B cell (primary cell): ENCODE results near the gene DYNLT2B.

Experiments
- CTCF ChIP-seq: fragments of 200-600 bp; IDR thresholded peaks from one replicate; pipeline ENCODE4 v1.8.0; 2022; ENCODE audit warnings: antibody characterized with exemption, mild to moderate bottlenecking
- EZH2 ChIP-seq: IDR thresholded peaks from 2 replicates; pipeline ENCODE4 v1.6.1; 2012; ENCODE audit warnings: borderline replicate concordance, low read depth, mild to moderate bottlenecking, moderate library complexity, low read length; ENCODE audit not compliant: insufficient read depth, poor library complexity, severe bottlenecking

GRCh38 chr3:196355668-196356067 lies 37.6 kb upstream of the DYNLT2B start:
- no peak for TF ChIP-seq CTCF
- TF ChIP-seq EZH2: no peak
